GM23248 (cell line): ENCODE measurements around the gene CDY2A. TPM values are rescaled to one million over a fixed set of nuclear protein-coding genes. Genes with fewer than 3 reads are reported as not detected.
"Not testable (repeated sequence)": the region's sequence is repeated elsewhere in the genome, so short reads cannot be mapped to it uniquely, and the experiment has no call there.

Experiments used
- DNase-seq: peaks from one replicate; pipeline ENCODE4 v3.0.0-alpha.2; 2015
- H2AFZ ChIP-seq: fragments of 200-600 bp; sonication (generic); 2 replicates; pipeline ENCODE4 v1.6.1; 2016; ENCODE audit warnings: antibody characterized with exemption
- H3F3A ChIP-seq: fragments of 200-600 bp; sonication (generic); 2 replicates; pipeline ENCODE4 v1.6.1; 2016; ENCODE audit warnings: mild to moderate bottlenecking, antibody characterized with exemption, mixed run types; ENCODE audit not compliant: insufficient read depth
- H3K27ac ChIP-seq: fragments of 200-600 bp; sonication (generic); 2 replicates; pipeline ENCODE4 v1.5.1; 2016; ENCODE audit warnings: mild to moderate bottlenecking
- H3K27me3 ChIP-seq: fragments of 200-600 bp; sonication (generic); replicated peaks from 2 replicates; pipeline ENCODE4 v1.6.1; 2016; ENCODE audit warnings: mild to moderate bottlenecking; ENCODE audit not compliant: insufficient read depth
- H3K36me3 ChIP-seq: fragments of 200-600 bp; sonication (generic); 2 replicates; pipeline ENCODE4 v1.6.1; 2016; ENCODE audit warnings: low read depth, mild to moderate bottlenecking
- H3K4me1 ChIP-seq: fragments of 200-600 bp; sonication (generic); 2 replicates; pipeline ENCODE4 v1.6.1; 2016; ENCODE audit warnings: mild to moderate bottlenecking; ENCODE audit not compliant: insufficient read depth
- H3K4me2 ChIP-seq: fragments of 200-600 bp; sonication (generic); one replicate; pipeline ENCODE4 v1.6.1; 2016; ENCODE audit warnings: mild to moderate bottlenecking; ENCODE audit not compliant: unreplicated experiment
- H3K4me3 ChIP-seq: fragments of 200-600 bp; sonication (generic); 2 replicates; pipeline ENCODE4 v1.5.1; 2016; ENCODE audit warnings: mild to moderate bottlenecking
- H3K79me2 ChIP-seq: fragments of 200-600 bp; sonication (generic); 2 replicates; pipeline ENCODE4 v1.6.1; 2016; ENCODE audit warnings: mild to moderate bottlenecking; ENCODE audit not compliant: insufficient read depth
- H3K9ac ChIP-seq: fragments of 200-600 bp; sonication (generic); 2 replicates; pipeline ENCODE4 v1.6.1; 2016; ENCODE audit warnings: mild to moderate bottlenecking
- H3K9me2 ChIP-seq: fragments of 200-600 bp; sonication (generic); 2 replicates; pipeline ENCODE4 v1.6.1; 2016; ENCODE audit warnings: mixed run types, mild to moderate bottlenecking, moderate library complexity; ENCODE audit not compliant: insufficient read depth
- H3K9me3 ChIP-seq: fragments of 200-600 bp; sonication (generic); one replicate; pipeline ENCODE4 v1.6.1; 2017; ENCODE audit warnings: low read depth
- H4K20me1 ChIP-seq: fragments of 200-600 bp; sonication (generic); 2 replicates; pipeline ENCODE4 v1.6.0; 2016; ENCODE audit not compliant: insufficient read depth
- WGBS, 2 experiments: methylation state at CpG; one replicate each; pipeline ENCODE4 v1.1.6; 2015 to 2017; ENCODE audit warnings: low lambda C conversion rate in 2 of 2, low coverage in 1 of 2; ENCODE audit errors: missing lambda C conversion rate in 2 of 2; 5-methylcytosine and 5-hydroxymethylcytosine counted together
- in situ Hi-C: fragments of 300-500 bp; cut with MboI; formaldehyde crosslinking; loops from 2 replicates; pipeline ENCODE4 v1.15.0; 2020
- polyA plus RNA-seq: library from polyadenylated mRNA; unstranded; fragments of >200 nt; fragmentation: Nextera tagmentation; extraction: Ambion mirVana; gene quantifications from 2 replicates; pipeline ENCODE4 v1.2.1, GENCODE V29; 2016
- total RNA-seq: library from RNA; depleted of rRNA; stranded (reverse); fragments of >200 nt; shearing (Covaris generic); gene quantifications from 2 replicates; pipeline ENCODE4 v1.2.3, GENCODE V29; 2014

CDY2A gene
- total and polyA plus RNA-seq, 2 experiments from 2014 or later: not detected

- H3K9me2 ChIP-seq, H3K79me2 ChIP-seq, H4K20me1 ChIP-seq, H3K9ac ChIP-seq, H3K27ac ChIP-seq, DNase-seq, H3K9me3 ChIP-seq, H3K36me3 ChIP-seq, H3K4me1 ChIP-seq, H3K4me3 ChIP-seq, H2AFZ ChIP-seq, in situ Hi-C loops, H3F3A ChIP-seq, H3K4me2 ChIP-seq, H3K27me3 ChIP-seq: not testable (repeated sequence)
- no CpG with 5 or more reads among the region's 3 CpGs for WGBS, 2 experiments
Measured at GRCh38 chrY:18034864-18035263, 9.3 kb downstream of the CDY2A start.

GRCh38 chrY:18044990-18045389 lies 19.4 kb downstream of the CDY2A start:
- H3K4me3 ChIP-seq, H3K9ac ChIP-seq, H2AFZ ChIP-seq, H3F3A ChIP-seq, H3K4me1 ChIP-seq, H3K27ac ChIP-seq, H3K4me2 ChIP-seq, H3K9me3 ChIP-seq, H3K79me2 ChIP-seq, in situ Hi-C loops, DNase-seq, H4K20me1 ChIP-seq, H3K36me3 ChIP-seq, H3K9me2 ChIP-seq, H3K27me3 ChIP-seq: not testable (repeated sequence)
- WGBS, 2 experiments: no CpG with 5 or more reads among the region's 3 CpGs

- WGBS, 2 experiments: no CpG with 5 or more reads among the region's 10 CpGs
- H4K20me1 ChIP-seq, H3K36me3 ChIP-seq, H3K27ac ChIP-seq, DNase-seq, H3K9me3 ChIP-seq, H3K9me2 ChIP-seq, H3K4me1 ChIP-seq, H3K9ac ChIP-seq, H3K27me3 ChIP-seq, in situ Hi-C loops, H2AFZ ChIP-seq, H3K4me2 ChIP-seq, H3K4me3 ChIP-seq, H3K79me2 ChIP-seq, H3F3A ChIP-seq: not testable (repeated sequence)
Measured at GRCh38 chrY:18048149-18049040, 22.8 kb downstream of the CDY2A start.

- H3K27me3 ChIP-seq, H3K4me1 ChIP-seq, H3K79me2 ChIP-seq, H3K4me2 ChIP-seq, H3K27ac ChIP-seq, H3K36me3 ChIP-seq, H3F3A ChIP-seq, H2AFZ ChIP-seq, in situ Hi-C loops, H3K9me2 ChIP-seq, H3K4me3 ChIP-seq, H3K9ac ChIP-seq, H4K20me1 ChIP-seq, DNase-seq, H3K9me3 ChIP-seq: not testable (repeated sequence)
- WGBS, 2 experiments: no CpG with 5 or more reads among the region's 4 CpGs
Measured at GRCh38 chrY:18049061-18049460, 23.5 kb downstream of the CDY2A start.

- WGBS, 2 experiments: no CpG with 5 or more reads among the region's 3 CpGs
- H2AFZ ChIP-seq, H3K36me3 ChIP-seq, H3K4me2 ChIP-seq, H3K4me1 ChIP-seq, in situ Hi-C loops, H3K79me2 ChIP-seq, DNase-seq, H3K9me3 ChIP-seq, H3K27me3 ChIP-seq, H3K27ac ChIP-seq, H3K9me2 ChIP-seq, H3K4me3 ChIP-seq, H3F3A ChIP-seq, H3K9ac ChIP-seq, H4K20me1 ChIP-seq: not testable (repeated sequence)
Measured at GRCh38 chrY:18056473-18056872, 30.9 kb downstream of the CDY2A start.

GRCh38 chrY:18073464-18073863 lies 47.9 kb downstream of the CDY2A start:
- H4K20me1 ChIP-seq, H3K4me3 ChIP-seq, in situ Hi-C loops, H3K9me2 ChIP-seq, H2AFZ ChIP-seq, H3K9ac ChIP-seq, H3K4me2 ChIP-seq, H3K79me2 ChIP-seq, H3K4me1 ChIP-seq, H3K9me3 ChIP-seq, H3F3A ChIP-seq, H3K27ac ChIP-seq, DNase-seq, H3K27me3 ChIP-seq, H3K36me3 ChIP-seq: not testable (repeated sequence)
- no CpG with 5 or more reads among the region's 12 CpGs for WGBS, 2 experiments
